SK-MEL-5 (cell line): Measurements from ENCODE around the gene TNNT3. TPM values are rescaled to one million over a fixed set of nuclear protein-coding genes. Genes with fewer than 3 reads are reported as not detected.
A peak's percentile ranks its signal among the peaks of the same experiment; 100 is the strongest.
"Not testable (repeated sequence)": the region's sequence is repeated elsewhere in the genome, so short reads cannot be mapped to it uniquely, and the experiment has no call there.

Source experiments
- DNase-seq: peaks from one replicate; pipeline ENCODE4 v3.0.0-alpha.2; 2016; ENCODE audit warnings: low read depth, low spot score
- in situ Hi-C: cut with HindIII; loops from 2 replicates; pipeline ENCODE4 v1.10.0; 2016; ENCODE audit warnings: low sequenced_read_pairs, high pct_unique_total_duplicates, low pct_unique_long_range_greater_than_20kb
- polyA plus RNA-seq, 2 experiments: library from polyadenylated mRNA; depleted of rRNA; stranded (reverse); fragments of >200 nt; gene quantifications; 2 replicates each; pipeline ENCODE4 v1.2.3, GENCODE V29; 2015
- total RNA-seq: library from RNA; depleted of rRNA; stranded (reverse); fragments of >200 nt; shearing (Covaris generic); gene quantifications from 2 replicates; pipeline ENCODE4 v1.2.3, GENCODE V29; 2014; rRNA removed

The TNNT3 gene
- total RNA-seq: not detected in 2 replicates
- not detected in 2 replicates for polyA plus RNA-seq (2015; cell fraction: cytosol; rRNA removed)
- not detected in 2 replicates for polyA plus RNA-seq (2015; cell fraction: nucleus; rRNA removed)

DNA sequence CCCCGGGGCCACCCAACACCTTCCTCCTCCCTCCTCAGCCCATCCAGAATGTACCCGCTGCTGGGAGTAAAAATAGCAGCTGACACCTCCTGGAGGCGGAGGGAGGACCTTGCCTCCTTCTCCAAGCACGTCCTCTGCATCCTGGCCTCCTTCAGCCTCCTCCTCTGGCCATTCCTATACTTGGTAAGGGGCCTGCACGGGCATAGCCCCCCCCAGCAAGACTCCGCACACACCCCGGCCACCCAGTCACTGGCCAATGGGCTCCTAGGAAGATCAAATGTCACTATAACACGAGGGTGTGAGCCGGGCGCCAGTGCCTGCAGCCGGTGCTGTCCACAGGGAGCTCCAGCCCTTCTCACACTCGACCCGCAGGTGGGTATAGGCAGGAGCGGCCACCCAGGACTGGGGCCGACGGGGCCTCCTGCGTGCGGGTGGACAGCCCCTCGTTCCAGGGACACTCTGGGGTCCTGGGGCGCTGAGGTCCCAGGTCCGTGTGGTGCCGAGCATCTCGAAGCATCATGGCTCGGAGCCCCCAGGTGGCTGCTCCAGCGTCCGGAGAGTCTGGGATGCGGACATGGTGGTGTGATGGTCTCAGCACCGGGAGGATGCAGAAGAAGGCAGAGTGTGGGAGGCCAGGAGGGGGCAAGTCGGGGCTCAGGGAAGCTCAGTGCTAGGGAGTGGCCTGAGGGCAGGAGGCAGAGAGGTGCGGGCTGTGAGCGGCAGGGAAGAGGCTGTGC lies at the start of gene TNNT3:
TNNT3 (plus strand) TSS at position 313 of the 737 bp plus-strand sequence. CDS start 3,172 bp downstream, outside the sequence.
- in situ Hi-C loops: no loop called here
- no peak for DNase-seq

DNA sequence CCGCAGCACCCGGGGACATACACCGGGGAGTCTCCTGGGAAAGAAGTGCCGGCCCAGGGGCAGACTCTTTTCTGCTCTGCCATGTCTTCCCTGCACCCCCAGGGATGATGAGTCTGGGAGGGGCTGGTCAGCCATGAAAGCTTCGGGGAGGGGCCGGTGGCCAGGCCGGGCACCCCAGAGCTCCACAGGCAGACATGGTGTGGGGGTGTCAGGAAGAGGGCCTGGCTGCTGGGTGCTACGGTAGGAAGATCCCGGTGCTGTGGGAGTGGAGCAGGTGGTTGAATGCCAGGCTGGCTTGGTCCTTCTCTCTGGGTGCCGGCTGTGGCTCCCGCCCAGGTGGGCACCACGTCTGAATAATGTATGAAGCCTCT lies 49.2 kb upstream of the TNNT3 start:
- DNase-seq: no peak
- in situ Hi-C loops: no loop called here

DNA sequence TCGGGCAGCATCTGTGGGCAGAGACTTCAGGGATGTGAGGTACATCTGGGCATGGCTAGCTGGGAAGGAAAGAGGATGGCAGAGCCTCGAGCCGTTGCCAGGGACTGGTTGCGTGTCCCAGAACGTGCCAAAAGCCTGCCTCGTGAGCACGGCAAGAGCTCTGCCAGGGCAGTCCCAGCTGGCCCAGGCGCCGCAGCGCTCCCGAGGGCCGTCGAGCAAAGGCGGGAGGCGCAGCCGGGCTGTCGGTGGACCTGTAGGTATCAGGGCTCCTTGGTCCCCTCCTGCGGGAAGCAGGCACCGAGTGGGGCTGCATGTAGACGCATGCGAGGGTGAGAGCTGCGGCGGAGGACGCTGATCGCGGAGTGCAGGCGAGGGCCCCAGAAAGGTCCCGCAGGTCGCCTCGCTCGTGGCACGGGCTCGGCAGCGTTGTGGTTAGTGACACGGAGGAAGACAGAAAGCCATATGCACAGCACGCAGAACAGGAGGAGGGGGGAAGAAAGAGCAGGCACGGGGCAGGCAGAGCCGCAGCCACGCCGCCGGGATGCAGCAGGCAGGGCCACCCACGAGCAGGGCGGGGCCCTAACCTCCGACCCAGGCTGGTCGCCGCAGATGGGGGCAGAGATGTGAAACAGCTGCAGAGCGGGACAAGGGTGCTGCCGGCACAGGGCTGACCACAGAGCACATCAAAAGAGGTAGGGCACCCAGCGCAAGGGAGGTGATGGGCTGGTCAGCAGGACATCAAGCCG lies 48.6 kb upstream of the TNNT3 start:
- in situ Hi-C loops: no loop called here
- DNase-seq: no peak

DNA sequence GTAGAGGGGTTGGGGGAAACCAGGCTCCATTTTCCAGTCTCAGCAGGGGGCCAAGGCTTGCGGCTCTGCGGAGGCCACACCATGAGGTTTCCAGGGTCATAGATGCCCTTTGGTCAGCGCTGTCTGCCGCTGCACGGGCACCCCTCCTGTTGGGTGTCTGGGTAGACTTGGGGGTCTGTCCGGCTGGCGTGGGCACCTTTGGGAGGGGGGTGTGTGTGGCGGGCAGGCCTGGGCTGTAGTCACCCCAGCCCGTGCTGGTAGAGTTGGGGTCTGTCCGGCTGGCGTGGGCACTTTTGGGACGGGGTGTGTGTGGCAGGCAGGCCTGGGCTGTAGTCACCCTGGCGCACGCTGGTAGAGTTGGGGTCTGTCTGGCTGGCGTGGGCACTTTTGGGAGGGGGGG lies 48.0 kb upstream of the TNNT3 start:
- in situ Hi-C loops: no loop called here
- DNase-seq: no peak

DNA sequence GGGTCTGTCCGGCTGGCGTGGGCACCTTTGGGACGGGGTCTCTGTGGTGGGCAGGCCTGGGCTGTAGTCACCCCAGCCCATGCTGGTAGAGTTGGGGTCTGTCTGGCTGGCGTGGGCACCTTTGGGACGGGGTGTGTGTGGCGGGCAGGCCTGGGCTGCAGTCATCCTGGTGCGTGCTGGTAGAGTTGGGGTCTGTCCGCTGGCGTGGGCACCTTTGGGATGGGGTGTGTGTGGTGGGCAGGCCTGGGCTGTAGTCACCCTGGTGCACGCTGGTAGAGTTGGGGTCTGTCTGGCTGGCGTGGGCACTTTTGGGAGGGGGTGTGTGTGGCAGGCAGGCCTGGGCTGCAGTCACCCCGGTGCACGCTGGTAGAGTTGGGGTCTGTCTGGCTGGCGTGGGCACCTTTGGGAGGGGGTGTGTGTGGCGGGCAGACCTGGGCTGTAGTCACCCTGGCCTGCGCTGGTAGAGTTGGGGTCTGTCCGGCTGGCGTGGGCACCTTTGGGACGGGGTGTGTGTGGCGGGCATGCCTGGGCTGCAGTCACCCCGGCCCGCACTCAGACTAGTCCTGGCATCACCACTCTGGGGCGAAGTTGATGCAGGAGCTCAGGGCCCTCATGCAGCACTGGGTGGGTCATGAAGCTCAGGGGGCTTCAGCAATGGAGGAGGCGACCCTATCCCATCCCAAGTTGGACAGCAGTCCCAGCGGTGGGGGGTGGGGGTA lies 47.1 kb upstream of the TNNT3 start:
- no peak for DNase-seq
- in situ Hi-C loops: no loop called here

DNA sequence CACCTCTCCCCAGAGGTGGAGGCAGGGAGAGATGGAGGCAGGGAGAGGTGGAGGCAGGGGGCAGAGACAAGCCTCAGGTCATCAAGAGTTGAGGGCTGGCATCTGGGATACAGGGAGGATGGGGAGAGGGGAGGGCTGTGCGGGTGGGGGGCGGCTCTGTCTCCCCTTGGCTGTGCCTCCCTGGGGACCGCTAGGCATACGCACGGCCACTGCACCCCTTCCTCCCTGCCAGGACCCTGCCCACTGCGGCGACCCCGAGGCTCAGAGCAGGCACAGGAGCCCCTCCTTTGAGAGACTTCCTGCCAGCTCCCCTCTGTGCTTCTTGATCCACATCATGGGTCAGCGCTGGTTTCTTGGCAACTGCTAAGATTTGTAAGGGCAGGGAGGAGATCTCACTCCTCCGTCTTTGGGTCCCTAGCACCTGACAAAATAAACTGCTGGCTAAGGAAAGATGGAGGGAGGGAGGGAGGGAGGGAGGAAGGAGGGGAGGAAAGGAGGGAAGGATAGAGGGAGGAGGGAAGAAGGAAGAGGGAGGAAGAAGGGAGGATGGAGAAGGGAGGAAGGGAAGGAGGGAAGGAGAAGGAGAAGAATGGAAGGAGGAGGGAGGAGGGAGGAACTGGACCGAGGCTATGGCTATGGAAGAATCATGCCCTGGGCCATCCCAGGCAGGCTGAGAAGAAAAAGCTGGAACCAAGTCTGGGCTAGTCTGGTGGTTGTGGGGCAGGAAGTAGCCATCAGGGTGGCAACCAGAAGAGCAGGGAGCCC lies 46.3 kb upstream of the TNNT3 start:
- DNase-seq: no peak
- in situ Hi-C loops: no loop called here

DNA sequence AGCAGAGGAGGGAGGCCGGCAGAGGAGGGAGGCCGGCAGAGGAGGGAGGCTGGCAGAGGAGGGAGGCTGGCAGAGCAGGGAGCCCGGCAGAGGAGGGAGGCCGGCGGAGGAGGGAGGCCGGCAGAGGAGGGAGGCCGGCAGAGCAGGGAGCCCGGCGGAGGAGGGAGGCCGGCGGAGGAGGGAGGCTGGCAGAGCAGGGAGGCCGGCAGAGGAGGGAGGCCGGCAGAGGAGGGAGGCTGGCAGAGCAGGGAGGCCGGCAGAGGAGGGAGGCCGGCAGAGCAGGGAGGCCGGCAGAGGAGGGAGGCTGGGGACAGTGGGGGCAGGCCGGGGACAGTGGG lies 45.7 kb upstream of the TNNT3 start:
- in situ Hi-C loops: not testable (repeated sequence)

DNA sequence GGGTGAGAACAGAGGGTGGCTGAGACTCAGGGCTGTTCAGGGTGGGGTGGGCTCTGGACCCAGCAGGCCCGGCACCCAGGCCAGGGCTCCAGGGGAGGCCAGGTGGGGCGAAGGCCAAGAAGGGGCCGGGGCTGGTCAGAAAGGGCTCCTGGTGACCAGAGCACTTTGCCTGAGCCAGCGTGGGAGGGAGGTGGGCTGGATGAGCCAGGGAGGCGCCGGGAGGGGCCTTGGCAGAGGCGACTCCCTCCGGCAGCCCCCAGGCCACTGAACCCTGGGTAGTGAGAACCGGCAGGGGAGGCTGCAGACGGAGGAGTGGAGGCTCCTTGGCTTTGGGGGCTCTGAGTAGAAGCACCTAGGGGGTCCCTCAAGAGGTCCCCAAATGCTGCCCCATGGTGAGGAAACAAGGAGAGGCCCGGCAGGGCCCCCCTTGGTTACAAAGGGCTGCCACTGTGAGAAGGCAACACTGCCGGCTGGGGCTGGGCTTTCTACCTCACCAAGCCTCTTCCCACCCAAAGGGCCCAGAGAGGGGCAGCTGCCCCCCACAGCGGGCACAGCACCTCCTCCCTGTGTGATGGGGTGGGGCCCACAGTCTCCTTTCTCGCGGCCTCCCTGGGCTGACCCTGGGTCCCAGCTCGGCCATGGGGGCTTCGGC lies 44.9 kb upstream of the TNNT3 start:
- in situ Hi-C loops, DNase-seq: not testable (repeated sequence)

More for the DNA sequence above, 45.7 kb upstream of the TNNT3 start:
- DNase-seq: not testable (repeated sequence)

DNA sequence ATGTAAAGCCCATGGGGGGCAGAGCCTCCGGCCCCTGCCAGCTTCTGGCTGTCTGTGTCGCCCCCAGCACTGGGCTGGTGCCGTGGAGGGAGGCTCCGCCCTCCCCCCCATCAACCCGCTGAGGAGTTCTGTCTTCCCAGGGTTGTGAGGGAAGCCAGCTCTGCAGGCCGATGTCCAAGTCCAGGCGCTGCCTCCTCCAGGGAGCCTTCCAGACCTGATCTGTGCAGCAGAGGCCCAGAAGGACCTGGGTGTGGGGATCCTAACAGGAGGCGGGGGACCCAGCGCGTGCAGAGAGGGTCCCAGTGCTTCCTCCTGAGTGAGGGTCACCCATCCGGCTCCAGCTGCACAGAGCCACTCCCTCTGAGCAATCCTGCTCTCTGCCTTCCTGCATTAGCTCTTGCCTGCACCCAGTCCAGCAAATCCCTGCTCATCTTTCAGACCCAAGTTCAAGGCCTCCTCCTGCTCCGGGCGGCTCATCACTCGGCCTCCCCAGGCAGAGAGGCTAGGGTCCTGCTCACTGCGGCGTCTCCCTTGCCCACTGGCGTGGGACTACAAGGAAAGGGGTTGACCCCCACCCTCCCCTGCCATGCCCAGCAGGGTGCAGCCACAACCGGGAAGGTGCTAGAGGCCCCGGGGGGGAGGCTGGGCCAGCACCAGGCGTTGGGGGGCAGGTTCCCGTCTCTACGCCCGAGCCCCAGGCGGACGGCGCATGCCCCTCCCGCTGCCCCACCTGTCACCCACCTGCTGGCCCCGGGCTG lies 44.2 kb upstream of the TNNT3 start:
- in situ Hi-C loops: no loop called here
- DNase-seq: no peak

DNA sequence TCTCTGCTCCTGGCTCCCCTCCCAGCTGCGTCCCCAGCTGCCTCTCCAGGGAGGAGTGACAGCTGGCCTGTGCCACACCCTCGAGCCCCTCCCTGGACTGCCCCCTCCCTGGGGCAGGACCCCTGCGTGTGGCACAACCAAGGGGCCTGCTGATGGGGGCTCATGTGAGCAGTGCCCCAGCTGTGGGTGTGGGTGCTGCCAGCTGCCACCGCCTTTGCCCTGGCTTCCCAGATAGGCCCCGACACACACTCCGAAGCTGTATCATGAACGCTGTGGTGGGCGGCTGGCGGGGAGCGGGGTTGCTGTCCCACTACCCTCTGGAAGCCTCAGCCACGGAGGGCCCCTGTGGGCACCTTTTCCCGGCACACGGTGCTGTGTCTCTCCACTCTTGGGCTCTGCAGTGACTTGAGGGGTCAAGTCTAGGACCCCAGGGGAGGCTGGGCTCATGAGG lies 43.6 kb upstream of the TNNT3 start:
- DNase-seq, in situ Hi-C loops: not testable (repeated sequence)

DNA sequence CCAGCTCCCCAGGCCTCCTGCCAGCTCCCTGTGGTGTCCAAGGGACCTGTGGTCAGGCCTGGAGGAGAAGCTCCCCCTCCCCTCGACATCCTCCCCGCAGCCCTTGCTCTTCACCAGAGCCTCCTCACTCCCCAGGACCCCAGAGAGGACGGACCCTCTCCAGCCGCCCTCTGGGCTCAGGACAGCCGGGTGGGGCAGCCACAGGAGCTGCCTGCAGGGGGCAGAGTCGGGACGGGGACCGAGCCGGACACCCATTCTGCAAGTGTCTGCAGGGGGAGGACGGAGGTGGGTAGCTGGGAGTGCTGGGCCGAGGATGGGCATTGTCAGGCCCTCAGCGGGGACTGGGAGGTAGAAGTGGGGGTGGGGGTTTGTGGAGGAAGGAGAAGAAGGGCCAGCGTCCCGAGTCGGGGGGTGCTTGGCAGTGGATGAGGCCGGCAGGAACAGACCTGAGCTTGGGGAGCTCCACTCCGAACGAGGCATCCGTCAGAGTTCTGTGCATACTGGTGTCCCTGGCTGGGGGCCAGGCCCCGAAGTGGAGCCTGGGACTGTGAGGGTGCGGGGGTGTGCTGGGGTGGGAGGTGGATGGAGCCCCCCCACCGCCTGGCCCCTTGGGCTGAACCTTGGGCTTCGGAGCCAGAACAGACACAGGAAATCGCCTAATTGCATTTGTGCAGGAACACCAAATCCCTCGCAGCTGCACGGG lies 43.0 kb upstream of the TNNT3 start:
- in situ Hi-C loops: no loop called here
- DNase-seq: peak; percentile 48

DNA sequence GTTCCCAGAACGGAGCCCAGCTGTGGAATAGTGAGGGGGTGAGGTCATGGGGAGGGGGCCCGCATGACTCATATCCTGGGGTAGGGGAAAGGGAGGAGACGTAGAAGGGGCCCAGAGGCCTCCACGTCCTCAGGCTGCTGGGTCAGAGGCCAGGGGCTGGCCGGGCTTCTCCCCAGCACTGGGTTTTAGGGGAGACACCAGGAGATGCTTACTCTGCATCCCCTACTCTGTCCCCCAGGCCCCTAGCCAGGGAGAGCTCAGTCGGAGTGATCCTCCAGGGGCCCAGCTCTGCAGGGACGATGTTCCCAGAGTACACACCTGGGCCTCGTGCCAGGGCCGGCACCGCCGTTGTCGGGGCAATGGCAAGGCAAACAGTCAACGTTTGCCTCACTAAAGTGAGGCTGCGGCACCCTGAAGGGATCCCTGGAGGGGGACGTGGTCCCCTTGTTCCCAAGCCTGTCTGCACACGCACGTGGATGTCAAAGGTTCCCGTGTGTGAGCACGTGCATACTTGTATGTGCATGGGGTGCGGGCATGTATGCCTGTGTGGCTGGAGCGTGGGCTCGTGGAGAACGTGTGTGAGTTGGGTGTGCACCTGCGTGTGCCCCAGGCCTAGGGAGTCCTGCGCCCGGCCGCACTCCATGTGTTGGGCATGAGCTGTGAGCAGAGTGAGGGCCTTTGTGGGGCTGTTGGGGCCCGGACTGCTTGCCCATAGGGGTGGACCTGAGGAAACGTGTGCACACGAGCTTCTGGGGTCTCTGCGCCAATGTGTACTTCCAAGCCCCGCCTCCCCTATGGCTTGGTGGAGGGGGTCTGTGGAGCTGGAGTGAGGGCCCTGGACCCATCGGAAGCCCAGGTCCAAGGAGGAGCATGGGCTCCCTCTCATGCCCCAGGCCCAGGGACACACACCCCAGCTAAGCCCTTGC lies 42.0 kb upstream of the TNNT3 start:
- in situ Hi-C loops: no loop called here
- DNase-seq: no peak

DNA sequence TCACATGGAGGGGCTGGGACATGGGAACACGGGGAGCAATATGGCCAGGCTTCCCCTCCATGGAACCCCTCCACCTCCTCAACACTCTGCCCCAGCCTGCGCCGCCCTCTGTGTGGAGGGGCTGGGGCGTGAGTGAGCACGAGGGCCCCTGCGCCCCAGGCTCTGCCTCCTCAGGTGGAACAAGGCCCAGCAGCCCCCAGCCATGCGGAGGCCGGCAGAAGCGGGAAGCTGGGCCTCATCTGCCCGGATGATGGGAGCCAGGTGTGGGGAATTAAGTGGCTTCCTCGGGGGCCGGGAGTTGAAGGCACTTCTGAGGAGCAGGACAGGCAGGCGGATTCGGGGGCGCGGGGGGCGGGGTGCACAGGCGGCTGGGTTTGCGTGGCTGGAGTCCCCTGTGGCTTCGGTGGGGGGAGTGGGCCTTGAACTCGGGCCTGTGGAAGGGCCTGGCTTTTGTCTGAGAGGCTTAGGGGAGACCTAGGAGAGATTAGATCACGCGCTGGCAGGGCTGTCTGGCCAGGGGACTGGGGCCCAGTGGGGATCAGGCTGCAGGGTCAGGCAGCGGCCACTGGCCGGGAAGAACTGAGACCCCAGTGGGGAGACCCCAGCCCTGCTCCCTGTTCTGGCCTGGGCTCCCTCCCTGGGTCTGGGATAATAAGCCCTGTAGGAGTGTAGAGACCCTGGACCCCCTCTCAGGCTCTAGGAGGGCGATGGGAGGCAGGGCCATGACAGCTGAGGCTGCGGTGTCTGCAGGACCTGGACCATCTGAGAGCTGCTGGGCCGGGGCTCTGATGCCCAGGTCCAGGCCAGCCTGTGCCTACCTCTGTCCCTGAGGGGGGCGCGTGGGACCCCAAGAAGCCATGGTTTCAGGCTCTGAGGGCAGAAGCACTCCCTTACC lies 41.1 kb upstream of the TNNT3 start:
- no peak for DNase-seq

DNA sequence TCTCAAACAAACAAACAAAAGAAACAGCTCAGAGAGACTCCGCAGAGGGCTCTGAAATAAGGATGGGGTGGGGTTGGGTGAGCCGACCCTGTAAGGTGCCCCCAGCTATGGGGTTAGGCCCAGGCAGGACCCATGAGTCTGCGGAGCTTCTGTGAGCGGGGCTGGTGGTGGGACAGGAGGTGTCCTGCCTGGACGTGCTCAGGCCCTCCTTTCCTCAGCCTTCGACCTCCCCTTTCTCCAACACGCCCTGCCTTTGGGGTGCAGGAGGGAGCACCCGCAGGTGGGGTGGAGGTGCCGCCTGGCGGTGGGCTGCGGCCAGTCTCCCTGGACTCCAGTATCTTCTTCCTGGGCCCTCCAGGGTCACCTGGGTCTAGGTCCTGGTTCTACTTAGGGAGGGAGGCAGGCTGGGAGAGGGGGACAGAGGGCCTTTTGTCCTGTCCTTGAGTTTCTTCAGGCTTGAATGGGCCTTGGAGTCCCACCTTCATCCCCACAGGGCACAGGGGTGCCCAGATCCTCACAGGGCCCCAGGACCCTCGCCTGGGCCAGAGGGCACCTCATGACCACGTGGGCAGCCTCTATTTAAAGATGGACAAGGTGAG lies 40.1 kb upstream of the TNNT3 start:
- in situ Hi-C loops: no loop called here
- DNase-seq: no peak

More for the DNA sequence above, 41.1 kb upstream of the TNNT3 start:
- in situ Hi-C loops: no loop called here
